Choroid plexus epithelial cell (primary cell): ENCODE measurements around the gene ESPNL.
A peak's percentile ranks its signal among the peaks of the same experiment; 100 is the strongest.

Experiments used
- DNase-seq: peaks from one replicate; pipeline ENCODE4 v3.0.0-alpha.2; 2010; ENCODE audit warnings: low read depth
- H3K4me3 ChIP-seq: 2 replicates; pipeline ENCODE4 v1.5.1; 2011; ENCODE audit warnings: low read depth, mild to moderate bottlenecking, control low read depth, low read length, moderate library complexity
- CTCF ChIP-seq: conservative IDR thresholded peaks from 2 replicates; pipeline ENCODE4 v1.5.1; 2011; ENCODE audit warnings: low read depth, mild to moderate bottlenecking, control low read depth, inconsistent platforms, low read length, moderate library complexity

Gene ESPNL

GRCh38 chr2:238159661-238160205, 59.6 kb downstream of the ESPNL start:
- DNase-seq = no peak
- TF ChIP-seq CTCF = no peak
- H3K4me3 ChIP-seq = no peak overlapping the region

- DNase-seq = no peak
- H3K4me3 ChIP-seq = no peak overlapping the region
- TF ChIP-seq CTCF = peak; percentile 30
These were observed 60.3 kb downstream of the ESPNL start for GRCh38 chr2:238160206-238161129.

- DNase-seq = no peak
- H3K4me3 ChIP-seq = no peak overlapping the region
- TF ChIP-seq CTCF = no peak
These were observed 61.3 kb downstream of the ESPNL start for GRCh38 chr2:238161291-238162051.

- no peak for DNase-seq
- TF ChIP-seq CTCF = no peak
- no peak overlapping the region for H3K4me3 ChIP-seq
These were observed 62.2 kb downstream of the ESPNL start for GRCh38 chr2:238162251-238162845.

- TF ChIP-seq CTCF = no peak
- H3K4me3 ChIP-seq = peak overlapping the region; percentile 40
- peak; percentile 47 for DNase-seq
These were observed 62.8 kb downstream of the ESPNL start for GRCh38 chr2:238162846-238163441.

GRCh38 chr2:238163481-238164198, 63.5 kb downstream of the ESPNL start:
- no peak for TF ChIP-seq CTCF
- no peak for DNase-seq
- H3K4me3 ChIP-seq = peak overlapping the region; percentile 40
